Activated CD4-positive, alpha-beta T cell treated with anti-CD3 and anti-CD28 coated beads, Interleukin-2, amount 50 U/mL, for 24 hours (primary cell): ENCODE data around the gene RASA3.
"Not testable (repeated sequence)": the region's sequence is repeated elsewhere in the genome, so short reads cannot be mapped to it uniquely, and the experiment has no call there.

Experiments
- DNase-seq, 2 donors: peaks; one replicate each; pipeline ENCODE4 v3.0.0-alpha.2; 2020; ENCODE audit warnings: low read depth in 1 of 2, low spot score in 1 of 2

The RASA3 gene

GRCh38 chr13:114155926-114156883 lies 23.8 kb upstream of the RASA3 start:
- no peak for DNase-seq

GRCh38 chr13:114155320-114155719 lies 22.9 kb upstream of the RASA3 start:
- DNase-seq: no peak

GRCh38 chr13:114154476-114154875 lies 22.1 kb upstream of the RASA3 start:
- DNase-seq: no peak

- no peak for DNase-seq
Observed at GRCh38 chr13:114153485-114154080, 21.2 kb upstream of the RASA3 start.

GRCh38 chr13:114152831-114153371 lies 20.5 kb upstream of the RASA3 start:
- DNase-seq: no peak

GRCh38 chr13:114152285-114152645 lies 19.8 kb upstream of the RASA3 start:
- DNase-seq: no peak

- DNase-seq: no peak
Observed at GRCh38 chr13:114151565-114152284, 19.3 kb upstream of the RASA3 start.

- DNase-seq: no peak
Observed at GRCh38 chr13:114151031-114151430, 18.6 kb upstream of the RASA3 start.

- DNase-seq: no peak
Observed at GRCh38 chr13:114149774-114150740, 17.6 kb upstream of the RASA3 start.

- DNase-seq: not testable (repeated sequence)
Observed at GRCh38 chr13:114148886-114149285, 16.5 kb upstream of the RASA3 start.

- DNase-seq: peak in 1 of 2 donors; percentile 67
Observed at GRCh38 chr13:114148521-114148855, 16.1 kb upstream of the RASA3 start.

- DNase-seq: no peak
Observed at GRCh38 chr13:114147803-114148520, 15.5 kb upstream of the RASA3 start.

- no peak for DNase-seq
Observed at GRCh38 chr13:114146629-114147028, 14.2 kb upstream of the RASA3 start.

GRCh38 chr13:114146173-114146572 lies 13.8 kb upstream of the RASA3 start:
- DNase-seq: no peak

GRCh38 chr13:114145722-114146121 lies 13.3 kb upstream of the RASA3 start:
- DNase-seq: no peak

- DNase-seq: no peak
Observed at GRCh38 chr13:114145256-114145655, 12.8 kb upstream of the RASA3 start.

GRCh38 chr13:114144606-114145244 lies 12.3 kb upstream of the RASA3 start:
- DNase-seq: no peak

GRCh38 chr13:114143806-114144605 lies 11.6 kb upstream of the RASA3 start:
- DNase-seq: no peak
